ENCODE results near the gene TEX11. TPM values are rescaled to one million over a fixed set of nuclear protein-coding genes. Genes with fewer than 3 reads are reported as not detected.

Gene TEX11
- not detected for total RNA-seq

- no peak for TF ChIP-seq POLR2AphosphoS5 (IDR thresholded peaks at IDR 0.05)
- TF ChIP-seq POLR2A (IDR thresholded peaks at IDR 0.05) = no peak
- TF ChIP-seq CTCF (IDR thresholded peaks at IDR 0.05) = no peak
- Histone ChIP-seq H3K27ac (no peak within 1 kb of the TSS), H3K27me3 (peaks cover 0 to 3% of the 10 kb centered on the region in 2 donors), H3K9me3 (no peaks in the 10 kb centered on the region), H3K36me3 (no peaks in the 10 kb centered on the region), H3K4me3 (no peak within 1 kb of the TSS), H3K4me1 (no peaks in the 10 kb centered on the region)
- DNase-seq (ENCODE audit: low spot score in 2 of 2) = no peak
- intact Hi-C loops (cut with DNase I; ENCODE audit: low total_unique reads) = no loop called here
Observed at GRCh38 chrX:70908541-70908940, at the start of gene TEX11. TSS of gene TEX11 (minus strand) at chrX:70908711. CDS start at chrX:70907789, 922 bp downstream.

DNA sequence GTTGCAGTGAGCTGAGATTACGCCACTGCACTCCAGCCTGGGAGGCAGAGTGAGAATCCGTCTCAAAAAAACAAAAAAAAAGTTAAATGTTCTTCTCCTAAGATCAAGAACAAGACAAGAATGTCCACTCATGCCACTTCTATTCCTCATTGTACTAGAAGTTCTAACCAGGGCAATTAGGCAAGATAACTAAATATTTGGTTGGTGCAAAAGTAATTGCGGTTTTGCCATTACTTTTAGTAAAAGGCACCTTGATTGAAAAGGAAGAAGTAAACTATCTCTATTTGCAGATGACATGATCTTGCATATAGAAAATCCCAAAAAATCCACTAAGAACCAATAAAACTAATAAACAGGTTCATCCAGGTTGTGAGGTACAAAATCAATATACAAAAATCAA lies 46.4 kb upstream of the TEX11 start:
- H3K36me3 ChIP-seq = no peaks in the 10 kb centered on the region
- H3K4me1 ChIP-seq = no peaks in the 10 kb centered on the region
- H3K9me3 ChIP-seq = no peaks in the 10 kb centered on the region
- no peak overlapping the region for H3K4me3 ChIP-seq
- no peak overlapping the region for H3K27ac ChIP-seq
- H3K27me3 ChIP-seq = peaks cover 0 to 13% of the 10 kb centered on the region in 2 donors
- intact Hi-C loops (cut with DNase I; ENCODE audit: low total_unique reads) = no loop called here
- DNase-seq (ENCODE audit: low spot score in 2 of 2) = no peak
- no peak for TF ChIP-seq POLR2A (IDR thresholded peaks at IDR 0.05)
- no peak for TF ChIP-seq CTCF (IDR thresholded peaks at IDR 0.05)
- no peak for TF ChIP-seq POLR2AphosphoS5 (IDR thresholded peaks at IDR 0.05)

DNA sequence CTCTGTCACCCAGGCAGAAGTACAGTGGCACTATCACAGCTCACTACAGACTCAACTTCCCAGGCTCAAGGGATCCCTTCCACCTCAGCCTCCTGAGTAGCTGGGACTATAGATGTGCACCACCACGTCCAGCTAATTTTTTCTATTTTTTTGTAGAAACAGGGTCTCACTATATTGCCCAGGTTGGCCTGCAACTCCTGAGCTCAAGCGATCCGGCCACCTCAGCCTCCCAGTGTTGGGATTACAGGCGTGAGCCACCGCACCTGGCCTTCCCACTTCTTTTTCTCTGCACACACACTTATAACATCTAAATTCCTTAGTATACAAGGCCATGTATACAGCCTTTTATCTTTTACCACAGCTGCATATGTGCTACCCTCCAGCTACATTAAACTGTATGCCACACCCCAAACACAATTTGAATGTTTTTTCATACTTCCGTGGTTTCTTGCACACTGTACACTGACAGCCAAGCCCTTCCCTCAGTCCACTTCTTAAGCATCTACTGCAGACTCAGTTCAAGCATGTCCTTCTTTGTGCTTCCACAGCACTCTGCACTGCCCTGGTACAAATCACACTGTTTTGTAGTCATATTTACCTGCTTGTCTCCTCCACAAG lies 15.9 kb upstream of the TEX11 start:
- DNase-seq (ENCODE audit: low spot score in 2 of 2) = no peak
- Histone ChIP-seq H3K9me3 (no peaks in the 10 kb centered on the region), H3K36me3 (no peaks in the 10 kb centered on the region), H3K27ac (no peak overlapping the region), H3K27me3 (peaks cover 0 to 52% of the 10 kb centered on the region in 2 donors), H3K4me3 (no peak overlapping the region), H3K4me1 (no peaks in the 10 kb centered on the region)
- intact Hi-C loops (cut with DNase I; ENCODE audit: low total_unique reads) = no loop called here
- no peak for TF ChIP-seq CTCF (IDR thresholded peaks at IDR 0.05)
- no peak for TF ChIP-seq POLR2A (IDR thresholded peaks at IDR 0.05)
- no peak for TF ChIP-seq POLR2AphosphoS5 (IDR thresholded peaks at IDR 0.05)

- DNase-seq (ENCODE audit: low spot score in 2 of 2) = no peak
- TF ChIP-seq POLR2A (IDR thresholded peaks at IDR 0.05) (no peak), POLR2AphosphoS5 (IDR thresholded peaks at IDR 0.05) (no peak), CTCF (IDR thresholded peaks at IDR 0.05) (no peak)
Observed at GRCh38 chrX:70922774-70923473, 14.4 kb upstream of the TEX11 start.

DNA sequence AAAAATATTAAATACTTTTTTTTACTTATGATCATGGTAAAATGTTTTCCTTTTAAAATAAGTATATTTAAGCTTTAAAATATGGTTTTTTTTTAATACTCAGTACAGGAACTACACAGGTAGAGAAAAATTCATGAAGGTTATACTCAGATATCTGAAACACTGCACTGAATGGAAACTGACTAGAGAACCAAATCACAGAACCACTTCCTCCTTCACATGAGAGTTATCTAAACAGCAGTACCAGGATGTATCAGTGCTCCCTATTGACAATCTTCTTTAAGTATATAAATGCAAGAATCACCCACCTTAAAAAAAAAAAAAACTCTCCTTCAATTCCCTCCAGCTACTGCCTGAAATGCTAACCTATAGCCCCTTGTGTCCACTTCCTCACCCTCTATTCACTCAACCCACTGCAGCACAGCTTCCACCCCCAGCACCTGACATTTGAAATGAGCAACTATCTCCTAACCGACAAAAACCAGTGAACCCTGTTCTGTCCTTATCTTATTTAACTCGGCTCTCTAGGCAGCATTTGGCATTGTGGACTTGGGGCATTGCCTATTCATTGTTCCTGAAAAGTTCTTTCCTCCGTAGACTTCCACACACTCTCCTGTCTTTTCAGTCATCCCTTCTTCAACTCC lies 13.3 kb upstream of the TEX11 start:
- no peak for DNase-seq (ENCODE audit: low spot score in 2 of 2)
- intact Hi-C loops (cut with DNase I; ENCODE audit: low total_unique reads) = no loop called here
- no peaks in the 10 kb centered on the region for H3K36me3 ChIP-seq
- H3K27me3 ChIP-seq = peaks cover 0 to 28% of the 10 kb centered on the region in 2 donors
- H3K27ac ChIP-seq = no peak overlapping the region
- no peaks in the 10 kb centered on the region for H3K9me3 ChIP-seq
- no peaks in the 10 kb centered on the region for H3K4me1 ChIP-seq
- H3K4me3 ChIP-seq = no peak overlapping the region
- TF ChIP-seq POLR2A (IDR thresholded peaks at IDR 0.05) (no peak), CTCF (IDR thresholded peaks at IDR 0.05) (no peak), POLR2AphosphoS5 (IDR thresholded peaks at IDR 0.05) (no peak)

More at GRCh38 chrX:70922774-70923473, 14.4 kb upstream of the TEX11 start:
- intact Hi-C loops (cut with DNase I; ENCODE audit: low total_unique reads) = no loop called here
- H3K27me3 ChIP-seq = peaks cover 0 to 38% of the 10 kb centered on the region in 2 donors
- H3K36me3 ChIP-seq = no peaks in the 10 kb centered on the region
- no peak overlapping the region for H3K4me3 ChIP-seq
- H3K27ac ChIP-seq = no peak overlapping the region
- no peaks in the 10 kb centered on the region for H3K4me1 ChIP-seq
- no peaks in the 10 kb centered on the region for H3K9me3 ChIP-seq
